GM19372 (cell line): Measurements from ENCODE around the gene C16orf90.
"Not testable (repeated sequence)": the region's sequence is repeated elsewhere in the genome, so short reads cannot be mapped to it uniquely, and the experiment has no call there.

ENCODE experiments used
- ATAC-seq: cut with Tn5 transposase; IDR thresholded peaks from one replicate; pipeline ENCODE4 v1.9.1; 2021; ENCODE audit warnings: mild to moderate bottlenecking, low read depth, moderate library complexity; ENCODE audit not compliant: unreplicated experiment

Gene C16orf90, protein sequence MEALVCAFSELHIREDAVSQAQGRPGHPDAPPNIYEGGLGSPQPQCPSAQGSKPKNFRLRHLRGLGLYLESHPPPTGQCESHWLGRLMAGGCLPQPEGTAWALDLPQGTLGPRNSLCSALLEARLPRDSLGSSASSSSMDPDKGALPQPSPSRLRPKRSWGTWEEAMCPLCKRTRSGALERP

DNA sequence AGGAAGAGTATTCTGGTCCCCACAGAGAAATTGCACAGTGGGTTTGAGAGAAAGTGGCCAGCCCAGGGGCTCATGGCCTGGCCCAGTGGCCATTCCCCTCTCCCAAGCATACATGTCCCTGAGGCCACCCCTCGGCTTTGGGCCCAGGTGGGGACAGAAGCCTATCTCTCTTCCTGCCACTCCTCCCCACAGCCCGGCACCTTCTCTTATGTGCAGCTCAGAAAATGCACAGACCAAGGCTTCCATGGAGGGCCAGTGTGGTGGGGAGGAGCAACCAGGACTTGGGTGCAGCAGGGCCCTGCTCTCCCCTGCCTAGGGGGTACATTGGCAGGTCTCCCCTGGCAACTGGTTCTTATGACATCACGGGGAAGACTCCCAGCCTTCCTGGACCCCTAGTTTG is at the start of gene C16orf90:
Gene C16orf90 (minus strand): TSS at position 314 of the 400 bp plus-strand sequence. CDS start 68 bp downstream, at position 246.
- ATAC-seq: no peak

DNA sequence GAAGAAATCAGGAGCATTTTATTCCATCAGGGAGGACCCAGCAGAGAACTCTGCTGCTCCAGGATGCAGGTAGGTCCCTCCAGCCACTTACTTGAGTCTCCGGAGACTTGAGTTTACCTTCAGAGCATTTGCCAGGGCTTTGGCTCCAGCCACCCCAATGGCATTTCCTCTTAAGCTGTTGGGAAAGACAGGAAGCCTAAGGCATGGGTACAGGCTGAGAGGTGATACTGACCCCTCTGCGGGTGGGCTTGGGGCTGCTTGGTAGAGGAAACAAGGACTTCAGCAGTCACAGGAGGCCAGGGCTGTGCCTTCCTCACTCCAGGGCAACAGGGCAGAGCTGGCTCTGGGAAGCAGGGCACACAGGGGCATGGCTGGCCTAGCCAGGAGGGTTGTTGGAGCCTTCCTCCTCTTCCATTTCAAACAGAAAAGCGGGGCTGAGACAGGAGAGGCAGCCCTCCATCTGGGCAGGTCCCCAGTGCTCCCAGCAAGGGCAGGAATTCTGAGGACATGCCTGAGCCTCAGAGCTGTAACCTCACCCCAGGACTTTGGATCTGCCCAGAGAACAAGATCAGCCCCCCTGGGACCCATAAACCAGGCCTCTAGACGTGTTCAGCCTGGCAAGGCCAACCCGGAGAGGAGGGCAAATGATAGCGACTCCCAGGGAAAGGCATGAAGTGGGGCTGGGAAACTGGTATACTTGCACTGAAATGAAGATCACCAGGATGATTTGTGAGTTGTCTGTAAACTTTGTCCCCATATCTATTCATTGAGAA is 47.5 kb upstream of the C16orf90 start:
- ATAC-seq: no peak

DNA sequence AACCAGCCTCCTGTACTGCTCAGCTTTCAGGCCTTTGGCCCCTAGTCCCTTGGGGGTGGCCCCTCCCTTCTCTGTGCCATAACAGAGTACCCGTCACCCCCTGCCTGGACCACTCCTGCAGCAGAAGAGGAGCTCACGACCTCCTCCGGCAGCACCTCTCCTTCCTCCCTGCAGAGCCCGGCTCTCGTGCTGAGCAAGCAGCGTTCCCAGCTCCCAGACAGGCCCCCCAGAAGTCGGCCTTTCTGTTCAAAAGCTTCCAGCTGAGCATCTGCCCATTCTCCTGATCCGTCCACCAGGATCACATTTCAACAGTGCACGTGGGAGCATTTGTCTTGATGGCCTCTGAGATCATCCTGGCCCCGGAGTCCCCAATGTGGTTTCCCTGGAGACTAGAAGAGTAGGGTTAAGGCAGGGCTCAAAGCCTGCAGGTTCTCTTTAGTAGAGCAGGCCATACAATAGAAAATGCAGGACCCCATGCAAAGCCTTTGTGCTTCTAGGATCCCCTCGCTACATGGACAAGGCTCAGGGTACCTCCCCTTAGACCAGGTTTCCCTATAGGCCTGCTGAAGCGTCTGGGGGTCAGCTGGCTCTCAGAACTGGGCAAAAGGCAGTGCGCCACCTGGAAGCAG is 46.4 kb upstream of the C16orf90 start:
- no peak for ATAC-seq

DNA sequence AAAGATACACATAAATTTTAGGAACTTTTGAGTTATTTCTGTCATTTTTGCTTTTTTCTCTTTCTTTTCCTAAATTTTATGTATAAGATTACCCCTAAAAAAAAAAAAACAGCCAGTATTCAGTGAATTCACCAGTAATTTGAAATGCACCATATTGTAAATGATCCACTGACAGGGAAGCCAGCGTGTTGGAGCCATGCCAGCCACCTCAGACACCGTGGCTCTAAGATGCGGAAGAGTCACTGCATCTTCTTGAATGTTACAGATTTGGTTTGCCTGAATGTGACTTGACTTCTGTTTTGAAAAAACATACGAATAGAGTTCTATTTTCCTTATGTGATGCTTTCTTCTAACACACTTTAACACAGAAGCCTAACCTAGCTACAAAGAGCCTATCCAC is 42.9 kb upstream of the C16orf90 start:
- no peak for ATAC-seq

DNA sequence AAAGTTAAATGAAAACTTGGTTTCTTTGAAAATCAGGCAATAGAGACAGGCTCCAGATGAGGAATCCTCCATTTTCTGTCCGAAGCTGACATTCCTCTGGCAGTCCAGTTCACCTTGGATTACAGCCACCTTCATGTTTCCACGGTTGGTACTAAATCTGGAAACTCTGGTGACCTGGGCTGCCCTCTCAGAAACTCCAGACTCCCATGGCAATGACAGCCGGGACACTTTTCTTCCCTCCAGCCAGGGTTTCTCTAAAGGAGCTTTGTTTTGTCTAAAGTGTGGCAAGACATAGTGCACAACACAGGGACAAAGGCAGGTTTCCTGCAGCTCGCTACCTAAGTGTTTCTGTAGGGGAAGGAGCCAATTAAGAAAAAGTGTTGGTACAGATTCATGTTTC is 41.6 kb upstream of the C16orf90 start:
- no peak for ATAC-seq

DNA sequence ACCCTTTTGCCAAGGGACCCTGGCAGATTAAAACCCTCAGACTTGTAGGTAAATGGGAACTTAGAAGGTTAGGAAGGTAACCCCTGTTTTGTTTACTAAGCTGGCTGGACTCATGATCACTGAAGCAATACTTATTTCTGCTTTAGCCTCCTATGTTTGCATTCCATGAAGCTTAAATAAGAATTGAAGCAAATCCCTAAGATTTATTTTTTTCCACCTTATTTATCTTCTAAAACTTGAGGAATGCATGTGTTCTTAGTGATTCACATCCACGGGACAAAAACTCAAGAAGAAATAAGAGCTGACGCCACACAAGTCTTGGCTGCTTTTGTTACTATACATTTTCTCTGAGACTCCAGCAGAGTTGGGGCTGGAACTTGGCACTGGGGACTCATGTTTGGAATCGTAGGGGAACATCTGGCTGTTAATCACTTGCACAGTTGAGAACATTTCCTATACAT is 41.0 kb upstream of the C16orf90 start:
- ATAC-seq: no peak

DNA sequence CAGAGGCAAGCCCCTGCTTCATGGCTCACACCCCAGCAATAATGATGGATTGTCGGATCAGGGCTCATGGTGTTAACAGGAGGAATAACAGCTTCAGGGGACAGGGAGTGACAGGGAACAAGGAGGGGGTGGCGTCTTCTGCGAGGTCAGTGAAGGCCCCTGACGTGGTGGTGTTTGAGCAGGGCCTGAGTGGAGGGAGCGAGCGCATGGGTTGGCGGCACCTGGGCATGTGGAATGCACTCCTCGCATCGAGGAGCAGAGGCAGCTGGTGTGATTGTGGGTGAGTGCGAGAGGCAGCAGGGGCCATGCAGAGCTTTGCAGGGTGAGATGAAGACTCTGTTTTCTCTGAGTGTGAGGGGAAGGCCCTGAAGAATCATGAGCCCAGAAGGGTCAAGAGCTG is 38.8 kb upstream of the C16orf90 start:
- no peak for ATAC-seq

DNA sequence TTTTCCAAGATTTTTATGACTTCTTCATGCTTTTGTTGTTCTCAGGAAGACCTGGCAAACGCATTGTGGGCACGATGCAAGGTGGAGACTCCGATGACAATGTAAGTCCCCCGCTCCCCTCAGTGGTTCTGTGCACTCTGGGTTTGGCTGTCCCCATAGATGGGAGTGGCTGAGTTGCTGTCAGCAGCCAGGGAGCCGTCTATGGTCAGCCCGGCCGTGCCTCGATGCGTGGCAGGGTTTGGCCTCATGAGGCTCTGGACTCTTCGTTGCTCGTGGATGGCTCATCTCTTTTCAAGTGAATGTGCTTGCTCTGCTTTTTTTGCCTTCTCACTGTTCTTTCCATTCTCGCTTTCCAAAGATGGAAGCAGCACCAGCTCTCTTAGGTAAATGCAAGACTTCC is 37.5 kb upstream of the C16orf90 start:
- ATAC-seq: no peak

DNA sequence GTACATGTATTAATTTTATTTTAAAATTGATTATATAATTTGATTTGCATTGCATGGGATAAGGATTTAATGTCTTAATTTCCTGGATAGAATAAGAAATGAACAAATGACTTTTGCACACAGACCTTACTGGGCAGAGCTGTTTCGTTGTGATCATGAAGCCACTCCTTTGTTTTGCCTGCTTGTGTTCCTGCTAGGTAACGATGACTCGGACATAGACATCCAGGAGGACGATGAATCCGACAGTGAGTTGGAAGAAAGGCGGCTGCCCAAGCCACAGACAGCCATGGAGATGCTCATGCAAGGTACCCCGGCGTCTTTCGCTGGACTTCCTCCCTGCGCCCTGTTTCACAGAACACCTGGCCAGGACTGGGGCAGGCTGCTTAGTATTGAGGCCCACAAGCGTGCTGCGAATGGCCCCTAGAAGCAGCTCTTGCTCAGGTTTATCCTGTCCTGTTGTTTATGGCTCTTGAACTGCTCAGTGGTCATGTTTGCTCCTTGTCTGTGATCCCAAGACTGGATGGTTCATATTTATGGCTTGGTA is 35.2 kb upstream of the C16orf90 start:
- ATAC-seq: no peak

DNA sequence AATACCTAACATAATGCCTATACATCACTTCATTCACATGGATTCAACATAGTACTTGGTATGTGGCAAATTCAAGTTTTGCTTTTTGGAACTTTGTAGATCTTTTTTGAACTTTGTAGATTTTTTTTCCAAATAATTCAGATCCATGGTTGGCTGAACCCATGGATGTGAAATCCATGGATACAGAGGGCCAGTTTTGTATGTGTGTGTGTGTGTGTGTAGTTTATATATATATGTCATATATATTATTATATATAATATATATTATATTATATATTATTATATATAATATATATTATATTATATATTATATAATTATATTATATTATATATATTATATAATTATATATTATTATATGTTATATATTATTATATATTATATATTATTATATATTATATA is 33.9 kb upstream of the C16orf90 start:
- ATAC-seq: no peak

DNA sequence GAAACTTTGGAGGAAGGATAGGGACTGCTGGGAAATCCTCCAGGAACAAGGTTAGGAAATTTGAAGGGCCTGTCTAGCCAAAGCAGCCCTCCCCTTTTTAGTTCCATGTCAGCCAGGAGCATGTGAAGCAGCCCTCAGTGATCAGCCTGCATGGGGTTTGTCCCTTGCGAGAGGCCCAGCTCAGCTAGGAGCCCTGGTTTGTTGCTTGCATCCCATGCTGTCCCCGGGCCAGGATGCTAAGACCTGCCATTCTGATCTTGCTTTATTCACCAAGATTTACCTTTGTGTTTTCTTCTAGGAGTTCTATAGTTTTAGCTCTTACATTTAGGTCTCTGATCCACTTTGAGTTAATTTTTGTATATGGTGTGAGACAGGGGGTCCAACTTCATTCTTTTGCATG is 33.1 kb upstream of the C16orf90 start:
- ATAC-seq: no peak

DNA sequence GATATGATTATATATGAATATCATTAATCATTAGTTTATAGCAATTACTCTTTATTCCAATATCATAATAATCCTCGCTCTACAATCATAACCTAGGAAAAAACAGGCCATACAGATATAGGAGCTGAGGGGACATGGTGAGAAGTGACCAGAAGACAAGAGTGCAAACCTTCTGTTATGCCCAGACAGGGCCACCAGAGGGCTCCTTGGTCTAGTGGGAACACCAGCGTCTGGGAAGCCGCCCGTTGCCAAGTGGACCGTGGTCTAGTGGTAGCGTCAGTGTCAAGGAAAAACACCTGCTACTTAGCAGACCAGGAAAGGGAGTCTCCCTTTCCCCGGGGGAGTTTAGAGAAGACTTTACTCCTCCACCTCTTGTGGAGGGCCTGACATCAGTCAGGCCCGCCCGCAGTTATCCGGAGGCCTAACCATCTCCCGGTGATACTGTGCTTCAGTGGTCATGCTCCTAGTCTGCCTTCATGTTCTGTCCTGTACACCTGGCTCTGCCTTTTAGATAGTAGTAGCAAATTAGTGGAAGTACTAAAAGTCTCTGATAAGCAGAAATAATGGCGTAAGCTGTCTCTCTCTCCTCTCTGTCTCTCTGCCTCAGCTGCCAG is 32.0 kb upstream of the C16orf90 start:
- ATAC-seq: not testable (repeated sequence)

DNA sequence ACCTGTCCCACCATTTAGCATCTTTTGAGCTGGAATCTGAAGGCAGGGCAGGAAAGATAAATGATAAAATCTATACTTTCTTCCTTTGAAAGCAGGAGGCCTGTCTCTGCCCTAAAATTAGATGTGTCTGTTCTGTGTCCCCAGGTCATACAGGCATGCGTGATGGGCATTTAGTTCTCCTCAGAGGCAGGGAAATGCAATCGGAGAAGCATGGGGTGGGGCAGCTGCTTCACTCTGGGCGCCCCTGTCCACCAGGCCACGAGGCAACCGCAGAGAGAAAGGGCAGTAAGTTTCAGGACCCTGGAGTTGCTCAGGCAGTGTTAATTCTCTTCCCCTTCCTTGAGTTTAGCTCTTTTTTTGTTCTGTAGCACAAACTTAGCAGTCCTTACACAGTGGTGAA is 30.7 kb upstream of the C16orf90 start:
- no peak for ATAC-seq

DNA sequence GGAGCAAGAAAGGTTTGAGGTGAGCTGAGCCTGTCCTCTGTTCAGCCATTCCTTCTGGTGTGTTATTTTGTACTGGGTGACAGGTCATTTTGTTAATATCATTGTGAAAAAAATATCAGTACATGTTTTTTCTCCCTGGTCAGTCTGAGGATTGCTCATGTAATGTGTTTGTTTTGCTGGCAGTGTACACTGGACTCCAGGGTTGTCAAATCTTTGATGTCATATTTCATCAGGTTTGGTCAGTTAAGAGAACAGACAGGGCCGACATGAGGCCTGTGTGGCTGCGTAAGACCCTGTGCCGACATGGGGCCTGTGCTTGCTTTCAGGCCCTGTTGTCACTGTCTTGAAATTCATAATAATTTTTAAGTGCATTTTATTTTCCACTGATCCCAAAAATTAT is 28.0 kb upstream of the C16orf90 start:
- ATAC-seq: no peak

DNA sequence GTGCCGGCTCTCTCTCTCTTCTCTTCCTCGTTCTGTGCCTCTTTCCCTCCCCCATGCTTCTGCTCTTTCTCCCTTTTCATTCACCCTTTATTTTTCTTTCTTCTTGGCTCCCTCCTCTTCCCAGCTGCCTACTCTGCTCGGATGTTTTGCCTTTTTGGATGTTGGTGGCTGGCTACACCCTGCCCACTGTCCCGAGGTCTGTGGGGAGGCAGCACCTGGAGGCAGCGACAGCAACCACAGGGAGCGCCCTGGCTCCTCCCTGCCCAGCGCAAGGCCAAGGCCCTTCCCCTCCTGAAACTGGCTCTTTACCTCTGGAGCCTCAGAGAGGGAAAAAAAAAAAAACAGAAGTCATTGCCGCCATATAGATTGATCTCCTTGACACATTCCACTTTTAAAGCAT is 25.6 kb upstream of the C16orf90 start:
- ATAC-seq: no peak

DNA sequence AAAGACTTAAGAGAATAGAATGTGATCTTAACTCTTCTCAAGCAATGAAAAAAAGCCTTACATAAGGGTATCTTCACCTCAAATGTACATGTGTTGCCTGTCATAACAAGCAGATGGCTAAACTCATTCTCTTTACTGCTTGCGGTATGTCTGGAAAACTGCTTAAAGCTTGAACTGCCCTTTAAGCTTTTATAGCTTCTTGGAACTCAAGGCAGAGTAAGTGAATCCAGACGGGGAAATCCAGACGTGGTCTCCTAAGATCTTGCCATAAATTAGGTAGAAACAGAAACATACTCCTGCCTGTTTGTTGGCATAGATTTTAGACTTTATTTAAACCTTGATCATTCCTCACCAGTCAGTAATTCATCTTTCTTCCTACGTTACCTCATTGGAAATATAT is 25.1 kb upstream of the C16orf90 start:
- ATAC-seq: no peak

DNA sequence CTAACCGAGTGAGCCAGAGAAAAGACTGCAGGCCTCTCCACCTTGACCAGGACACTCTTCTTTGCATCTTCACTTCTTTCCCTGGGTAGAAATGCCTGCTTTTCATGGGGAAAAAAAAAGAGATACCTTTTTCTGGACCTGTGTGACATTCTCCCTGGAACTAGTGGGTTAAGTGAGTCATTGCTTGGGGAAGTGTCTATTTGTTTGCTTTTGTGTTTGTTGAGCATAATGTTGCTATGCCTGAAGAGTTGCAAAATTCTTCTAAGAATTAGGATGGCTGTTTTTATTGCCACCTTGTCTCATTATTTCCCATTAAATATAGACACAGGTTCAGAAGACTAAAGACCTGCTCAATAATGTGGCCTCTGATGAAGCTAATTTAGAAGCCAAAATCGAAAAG is 24.3 kb upstream of the C16orf90 start:
- no peak for ATAC-seq

DNA sequence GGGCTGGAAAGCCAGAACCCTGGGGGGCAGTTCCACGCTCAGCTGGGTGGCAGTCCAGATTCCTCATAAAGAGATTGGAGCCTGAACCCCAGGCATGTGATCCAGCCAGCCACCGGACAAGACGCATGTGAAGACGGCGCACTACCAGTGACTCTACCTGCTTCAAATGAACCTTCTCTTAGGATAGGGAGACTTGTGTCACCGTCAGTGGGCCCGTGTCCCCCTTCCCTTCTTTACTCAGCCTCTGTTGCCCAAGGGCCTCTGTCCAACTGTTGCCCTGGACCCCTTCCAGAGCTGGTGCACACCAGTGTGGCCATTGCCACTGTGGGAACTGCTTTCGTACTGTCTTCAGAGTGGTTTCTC is 23.7 kb upstream of the C16orf90 start:
- no peak for ATAC-seq

DNA sequence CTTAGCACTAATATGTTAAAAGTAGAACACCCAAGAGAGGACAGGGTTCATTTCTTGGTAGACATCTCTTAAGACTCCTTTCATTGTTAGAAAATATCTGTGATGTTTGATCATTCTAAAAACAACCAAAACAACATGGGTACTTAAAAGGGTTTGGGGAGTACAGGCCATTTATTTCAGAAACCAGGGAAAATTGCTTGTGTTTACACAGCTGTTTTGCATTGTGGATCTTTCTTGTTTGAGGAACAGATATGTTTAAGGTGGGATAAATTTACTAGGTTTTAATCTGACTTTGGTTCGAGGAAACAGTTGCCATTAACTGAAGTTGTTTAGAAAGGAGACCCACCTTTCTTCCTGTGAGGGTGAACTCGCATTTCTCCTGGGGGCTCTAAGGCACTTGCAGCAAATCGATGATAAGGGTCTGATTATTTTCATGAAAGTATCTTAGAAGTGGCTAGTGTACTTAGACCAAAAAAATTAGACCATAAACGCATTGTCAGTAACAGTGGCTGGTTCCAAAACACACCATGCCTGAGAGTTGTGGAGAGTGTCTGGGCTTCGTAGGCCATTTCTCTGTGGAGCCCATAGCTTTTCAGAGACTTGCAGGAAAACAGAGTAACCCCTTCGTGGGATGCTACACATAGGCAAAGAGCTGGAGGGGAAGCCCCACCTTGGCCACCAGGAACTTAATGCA is 23.1 kb upstream of the C16orf90 start:
- no peak for ATAC-seq

DNA sequence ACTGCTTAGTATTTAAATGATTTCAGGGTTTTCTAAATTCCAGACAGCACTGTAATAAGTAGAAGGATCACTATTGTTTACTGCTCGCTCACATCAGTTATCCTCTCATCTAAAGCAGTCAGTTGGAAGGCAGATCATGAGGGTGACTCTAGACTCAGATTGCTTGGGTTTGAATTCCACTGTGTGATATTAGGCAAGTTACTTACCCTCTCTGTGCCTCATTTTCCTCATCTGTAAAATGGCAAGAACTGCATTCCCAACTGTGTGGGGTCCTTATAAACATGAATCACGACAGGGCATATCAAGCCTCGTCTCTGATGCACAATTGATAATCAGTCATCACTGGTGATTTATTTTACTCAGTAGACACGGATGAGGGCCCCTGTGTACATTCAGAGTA is 20.6 kb upstream of the C16orf90 start:
- ATAC-seq: no peak

DNA sequence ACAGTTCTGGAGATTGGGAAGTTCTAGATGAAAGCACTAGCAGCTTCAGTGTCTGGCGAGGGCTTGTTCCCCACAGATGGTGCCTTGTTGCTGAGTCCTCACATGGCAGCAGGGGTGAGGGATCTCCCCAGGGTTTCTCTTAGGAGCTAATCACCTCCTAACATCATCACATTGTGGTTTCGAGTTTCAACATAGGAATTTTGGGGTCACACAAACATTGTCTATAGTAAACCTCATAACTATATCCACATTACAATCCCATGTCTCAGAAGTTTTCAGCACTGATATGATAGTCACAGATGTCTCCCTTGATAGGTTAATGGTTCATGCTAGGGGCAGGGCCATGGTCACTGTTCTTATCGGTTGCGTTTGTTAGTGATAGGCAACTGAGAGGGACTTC is 19.3 kb upstream of the C16orf90 start:
- no peak for ATAC-seq
